H1 (cell line): ENCODE measurements around the gene HTR5A. TPM values are rescaled to one million over a fixed set of nuclear protein-coding genes. Genes with fewer than 3 reads are reported as not detected.

Experiments used
- CTCF ChIA-PET: fragments of 300-600 bp; sonication (Branson Sonifier 250); formaldehyde crosslinking; loops from one replicate; lab custom pipeline; 2021; ENCODE audit not compliant: partially characterized antibody; lab: Charles Lee
- POLR2A ChIA-PET: fragments of 300-600 bp; sonication (Branson Sonifier 250); formaldehyde crosslinking; loops from one replicate; lab custom pipeline; 2021; ENCODE audit warnings: inconsistent platforms; ENCODE audit not compliant: partially characterized antibody; lab: Charles Lee
- DNase-seq, 2 experiments: peaks; one replicate each; pipeline versions ENCODE4 v3.0.0 to v3.0.0-alpha.2; 2010 to 2022; ENCODE audit warnings: low spot score in 2 of 2, low read depth in 1 of 2, mixed read lengths in 1 of 2
- FAIRE-seq: peaks from 2 replicates; lab custom pipeline; 2011; peaks lifted over from hg19 to GRCh38; lab: Jason Lieb, UNC
- H2AFZ ChIP-seq: 2 replicates; pipeline ENCODE4 v1.8.1; 2012; ENCODE audit warnings: low read length, inconsistent platforms
- H2AK5ac ChIP-seq: 2 replicates; pipeline ENCODE4 v1.6.1; 2013; ENCODE audit warnings: low read depth, low read length
- H2BK120ac ChIP-seq: replicated peaks from 2 replicates; pipeline ENCODE3; 2013; ENCODE audit warnings: low read depth, low read length, inconsistent platforms
- H2BK12ac ChIP-seq: 2 replicates; pipeline ENCODE4 v1.6.1; 2013; ENCODE audit warnings: low read depth, low read length
- H2BK15ac ChIP-seq: 2 replicates; pipeline ENCODE4 v1.6.1; 2013; ENCODE audit warnings: low read length
- H2BK20ac ChIP-seq: 2 replicates; pipeline ENCODE4 v1.6.1; 2013; ENCODE audit warnings: low read length
- H2BK5ac ChIP-seq: 2 replicates; pipeline ENCODE4 v1.6.1; 2013; ENCODE audit warnings: low read depth, low read length
- H3K14ac ChIP-seq: 2 replicates; pipeline ENCODE4 v1.6.1; 2013; ENCODE audit warnings: inconsistent platforms; ENCODE audit not compliant: insufficient read length
- H3K18ac ChIP-seq: 2 replicates; pipeline ENCODE4 v1.6.1; 2013; ENCODE audit warnings: low read length; ENCODE audit errors: extremely low read depth
- H3K23ac ChIP-seq: 2 replicates; pipeline ENCODE4 v1.6.1; 2013; ENCODE audit warnings: inconsistent platforms; ENCODE audit not compliant: insufficient read length
- H3K23me2 ChIP-seq: 2 replicates; pipeline ENCODE4 v1.6.1; 2013; ENCODE audit warnings: low read depth, low read length
- H3K27ac ChIP-seq: 2 replicates; pipeline ENCODE4 v1.6.1; 2011; ENCODE audit warnings: low read depth, low read length, inconsistent platforms
- H3K27me3 ChIP-seq, 4 experiments: replicated peaks in 1 of 4; 1 replicate in 1 of 4; 2 replicates in 3 of 4; pipeline versions ENCODE4 v1.6.1 to v1.8.1; 2011 to 2013; ENCODE audit warnings: low read length in 3 of 4, mild to moderate bottlenecking in 3 of 4, inconsistent platforms in 2 of 4, mixed read lengths in 2 of 4, moderate library complexity in 1 of 4; ENCODE audit not compliant: control insufficient read depth in 3 of 4, insufficient read depth in 3 of 4; ENCODE audit errors: extremely low read depth in 1 of 4
- H3K36me3 ChIP-seq, 4 experiments: 2 replicates each; pipeline versions ENCODE4 v1.6.1 to v1.8.1; 2011 to 2013; ENCODE audit warnings: mild to moderate bottlenecking in 4 of 4, low read length in 3 of 4, moderate library complexity in 2 of 4, control low read depth in 1 of 4, inconsistent platforms in 1 of 4; ENCODE audit not compliant: insufficient read depth in 4 of 4, control insufficient read depth in 2 of 4
- H3K4ac ChIP-seq: replicated peaks from 2 replicates; pipeline ENCODE3; 2013; ENCODE audit warnings: low read length, low read depth, mixed read lengths, inconsistent platforms; ENCODE audit not compliant: insufficient read length
- H3K4me1 ChIP-seq, 4 experiments: replicated peaks in 1 of 4; 1 replicate in 1 of 4; 2 replicates in 3 of 4; pipeline versions ENCODE4 v1.6.1 to v1.8.1; 2011 to 2013; ENCODE audit warnings: low read length in 3 of 4, inconsistent platforms in 2 of 4, mixed read lengths in 1 of 4; ENCODE audit not compliant: insufficient read depth in 4 of 4, control insufficient read depth in 3 of 4
- H3K4me2 ChIP-seq, 2 experiments: 2 replicates each; pipeline versions ENCODE4 v1.6.1 to v1.8.1; 2011 to 2013; ENCODE audit warnings: low read depth in 2 of 2, low read length in 2 of 2, control low read depth in 1 of 2, inconsistent platforms in 1 of 2, mild to moderate bottlenecking in 1 of 2; ENCODE audit not compliant: insufficient read depth in 1 of 2
- H3K4me3 ChIP-seq, 4 experiments: fragments of 200-600, 300-600 bp in 1 of 4; sonication (generic), shearing (Covaris generic), sonication (Bioruptor Twin) in 1 of 4; 2 replicates each; pipeline versions ENCODE4 v1.5.1 to v1.8.1; 2011 to 2016; ENCODE audit warnings: low read length in 4 of 4, low read depth in 3 of 4, control low read depth in 2 of 4, inconsistent platforms in 2 of 4, mild to moderate bottlenecking in 2 of 4, mixed read lengths in 1 of 4, moderate library complexity in 1 of 4; ENCODE audit not compliant: insufficient read depth in 2 of 4; ENCODE audit errors: extremely low read depth in 1 of 4
- H3K56ac ChIP-seq: replicated peaks from 2 replicates; pipeline ENCODE3; 2013; ENCODE audit warnings: low read depth, mild to moderate bottlenecking, mixed read lengths, low read length, inconsistent platforms; ENCODE audit not compliant: insufficient read length
- H3K79me1 ChIP-seq: 2 replicates; pipeline ENCODE4 v1.6.1; 2013; ENCODE audit warnings: low read depth, low read length, control low read depth
- H3K79me2 ChIP-seq, 2 experiments: 2 replicates each; pipeline versions ENCODE4 v1.6.1 to v1.8.1; 2012 to 2013; ENCODE audit warnings: low read length in 2 of 2, mild to moderate bottlenecking in 2 of 2, inconsistent platforms in 1 of 2; ENCODE audit not compliant: insufficient read depth in 2 of 2, control insufficient read depth in 1 of 2
- H3K9ac ChIP-seq, 4 experiments: replicated peaks in 1 of 4; 1 replicate in 1 of 4; 2 replicates in 3 of 4; pipeline versions ENCODE4 v1.6.1 to v1.8.1; 2011 to 2013; ENCODE audit warnings: low read depth in 3 of 4, low read length in 3 of 4, control low read depth in 2 of 4, mild to moderate bottlenecking in 2 of 4, moderate library complexity in 2 of 4, inconsistent platforms in 1 of 4; ENCODE audit errors: extremely low read depth in 1 of 4
- H3K9me3 ChIP-seq, 2 experiments: 2 replicates each; pipeline versions ENCODE4 v1.6.1 to v1.8.1; 2012 to 2013; ENCODE audit warnings: mild to moderate bottlenecking in 2 of 2, moderate library complexity in 2 of 2, control low read depth in 1 of 2, inconsistent platforms in 1 of 2, low read depth in 1 of 2, low read length in 1 of 2, mixed read lengths in 1 of 2; ENCODE audit not compliant: insufficient read depth in 2 of 2
- H4K20me1 ChIP-seq, 2 experiments: replicated peaks in 1 of 2; 2 replicates each; pipeline versions ENCODE3 to v1.8.1; 2011 to 2013; ENCODE audit warnings: inconsistent platforms in 2 of 2, low read length in 2 of 2, mild to moderate bottlenecking in 1 of 2; ENCODE audit not compliant: insufficient read depth in 2 of 2, control insufficient read depth in 1 of 2
- H4K5ac ChIP-seq: 2 replicates; pipeline ENCODE4 v1.6.1; 2013; ENCODE audit warnings: low read length, low read depth, mixed read lengths, inconsistent platforms; ENCODE audit not compliant: insufficient read length
- H4K8ac ChIP-seq: 2 replicates; pipeline ENCODE4 v1.8.0; 2013; ENCODE audit warnings: mild to moderate bottlenecking, moderate library complexity, low read length, inconsistent platforms; ENCODE audit not compliant: insufficient read depth; ENCODE audit errors: extremely low read depth
- H4K91ac ChIP-seq: replicated peaks from 2 replicates; pipeline ENCODE3; 2013; ENCODE audit warnings: low read length, mixed read lengths, inconsistent platforms; ENCODE audit not compliant: insufficient read length
- EGR1 ChIP-seq: IDR thresholded peaks from 2 replicates; pipeline ENCODE4 v1.6.1; 2011; ENCODE audit warnings: low read depth, low read length, borderline replicate concordance
- WGBS, 2 experiments: shearing (Covaris generic) in 1 of 2; methylation state at CpG; one replicate each; pipeline versions ENCODE4 v1.1.6 to v1.1.7; 2013 to 2015; ENCODE audit warnings: low lambda C conversion rate in 2 of 2, mixed read lengths in 2 of 2, inconsistent platforms in 1 of 2, low coverage in 1 of 2, missing lambda C conversion rate in 1 of 2; ENCODE audit not compliant: insufficient replicate concordance in 2 of 2, insufficient coverage in 1 of 2, insufficient read length in 1 of 2; ENCODE audit errors: extremely low coverage in 1 of 2, missing lambda C conversion rate in 1 of 2; 5-methylcytosine and 5-hydroxymethylcytosine counted together
- polyA plus RNA-seq, 7 experiments: library from polyadenylated mRNA; depleted of rRNA in 3 of 7; stranded (reverse) in 5 of 7; unstranded in 2 of 7; fragments of >200 nt in 5 of 7; fragments of 200-250 nt in 2 of 7; gene quantifications; 1 replicate in 5 of 7; 2 replicates in 1 of 7; 4 replicates in 1 of 7; pipeline versions ENCODE4 v1.2.1 to v1.2.3, GENCODE V29; 2011 to 2013; ENCODE audit warnings: missing spikeins in 2 of 7, mixed read lengths in 2 of 7
- total RNA-seq: library from RNA; stranded (reverse); fragmentation: NEBNext Ultra II Directional; extraction: Animal tissue kit (Norgen Biotek cat#: 25700); gene quantifications from 2 replicates; pipeline ENCODE4 v1.2.1, GENCODE V29; 2021

The HTR5A gene
- total and polyA plus RNA-seq, 2 of the 8 experiments (the other 6 are each of a cell fraction or from before 2014, with no cell fraction given): 0.02 TPM; not detected in 1

GRCh38 chr7:155059703-155060102 lies 10.4 kb upstream of the HTR5A start:
- Histone ChIP-seq H2AK5ac (no peak overlapping the region), H3K23ac (no peak overlapping the region), H3K27ac (no peak overlapping the region), H2BK20ac (no peak overlapping the region), H3K9ac (no peak overlapping the region), H3K79me1 (no peaks in the 10 kb centered on the region), H3K56ac (no peak overlapping the region), H3K4me3 (no peak overlapping the region), H2BK12ac (no peak overlapping the region), H3K18ac (no peak overlapping the region), H3K14ac (no peak overlapping the region), H4K20me1 (no peaks in the 10 kb centered on the region), H2AFZ (no peak overlapping the region), H3K23me2 (no peaks in the 10 kb centered on the region), H3K36me3 (no peaks in the 10 kb centered on the region), H4K91ac (no peak overlapping the region), H3K4me2 (no peak overlapping the region), H4K5ac (no peak overlapping the region), H3K79me2 (no peaks in the 10 kb centered on the region), H3K9me3 (no peaks in the 10 kb centered on the region), H2BK5ac (no peak overlapping the region), H3K27me3 (no peaks in the 10 kb centered on the region), H3K4me1 (no peaks in the 10 kb centered on the region), H3K4ac (no peak overlapping the region), H4K8ac (no peak overlapping the region), H2BK120ac (no peak overlapping the region), H2BK15ac (no peak overlapping the region)
- no peak for FAIRE-seq
- no peak for DNase-seq
- CTCF ChIA-PET: no interaction called here
- POLR2A ChIA-PET: no interaction called here
- WGBS, 2 experiments: 90% methylated on average over 4 of the region's 5 CpGs; no CpG with 5 or more reads in 1 of the 2 experiments
- TF ChIP-seq EGR1: no peak
